K562 (cell line): Measurements from ENCODE around the gene PBX4. TPM values are rescaled to one million over a fixed set of nuclear protein-coding genes. Genes with fewer than 3 reads are reported as not detected.

Experiments
- C11orf30 ChIP-seq: fragments of 450-650 bp; IDR thresholded peaks from 2 replicates; pipeline ENCODE4 v1.6.1; 2016; ENCODE audit warnings: low read depth, mild to moderate bottlenecking
- DIDO1 ChIP-seq: fragments of 450-650 bp; IDR thresholded peaks from 2 replicates; pipeline ENCODE4 v1.6.1; 2016; ENCODE audit warnings: low read depth, missing biosample characterization, missing genetic modification characterization
- E2F3 ChIP-seq: fragments of 250-450 bp; sonication (Bioruptor Pico); IDR thresholded peaks from 2 replicates; pipeline ENCODE4 v1.4.0; 2020; ENCODE audit warnings: mild to moderate bottlenecking
- ELF4 ChIP-seq: fragments of 450-650 bp; formaldehyde crosslinking; IDR thresholded peaks from 2 replicates; pipeline ENCODE4 v1.4.0; 2022; ENCODE audit warnings: missing genetic modification characterization
- EP400 ChIP-seq: fragments of 450-650 bp; IDR thresholded peaks from 2 replicates; pipeline ENCODE4 v1.6.1; 2017; ENCODE audit warnings: antibody characterized with exemption, mild to moderate bottlenecking, moderate library complexity
- ERF ChIP-seq: fragments of 450-650 bp; formaldehyde crosslinking; IDR thresholded peaks from 2 replicates; pipeline ENCODE4 v1.4.0; 2020; ENCODE audit warnings: mild to moderate bottlenecking, mixed read lengths
- FOXK2 ChIP-seq, 2 experiments: fragments of 450-650 bp; IDR thresholded peaks in 1 of 2; conservative IDR thresholded peaks in 1 of 2; 2 replicates each; pipeline ENCODE4 v1.6.1; 2016; ENCODE audit warnings: low read depth in 2 of 2, mild to moderate bottlenecking in 1 of 2
- GABPA ChIP-seq: fragments of 200-800 bp; sonication (Bioruptor generic); conservative IDR thresholded peaks from 2 replicates; pipeline ENCODE4 v1.6.1; 2016; ENCODE audit warnings: low read depth, missing genetic modification characterization, missing compliant biosample characterization
- HBP1 ChIP-seq: fragments of 450-650 bp; formaldehyde crosslinking; IDR thresholded peaks from 2 replicates; pipeline ENCODE4 v1.4.0; 2022; ENCODE audit warnings: missing genetic modification characterization
- JUN ChIP-seq, 2 experiments: sonication (generic) in 1 of 2; formaldehyde crosslinking in 1 of 2; IDR thresholded peaks; 2 replicates each; pipeline versions ENCODE4 v1.6.1 to v1.8.0; 2012 to 2022; ENCODE audit warnings: borderline replicate concordance in 2 of 2, mild to moderate bottlenecking in 2 of 2, improper control_type of control experiment in 1 of 2, low read depth in 1 of 2, low read length in 1 of 2, missing genetic modification reagents in 1 of 2
- KDM5B ChIP-seq: fragments of 200-600 bp; sonication (generic); IDR thresholded peaks from 2 replicates; pipeline ENCODE4 v1.6.1; 2012; ENCODE audit warnings: low read depth, mild to moderate bottlenecking, moderate library complexity, low read length, control low read depth, inconsistent platforms; ENCODE audit not compliant: insufficient replicate concordance
- L3MBTL2 ChIP-seq: fragments of 450-650 bp; IDR thresholded peaks from 2 replicates; pipeline ENCODE4 v1.6.1; 2016; ENCODE audit warnings: mild to moderate bottlenecking, moderate library complexity
- LCOR ChIP-seq: sonication (generic); formaldehyde crosslinking; IDR thresholded peaks from 2 replicates; pipeline ENCODE4 v1.8.0; 2022; ENCODE audit warnings: mild to moderate bottlenecking, missing genetic modification reagents
- MTA1 ChIP-seq: fragments of 450-650 bp; IDR thresholded peaks from 2 replicates; pipeline ENCODE4 v1.6.1; 2017; ENCODE audit warnings: borderline replicate concordance
- PML ChIP-seq: IDR thresholded peaks from 2 replicates; pipeline ENCODE4 v1.6.1; 2012; ENCODE audit warnings: low read length, inconsistent platforms
- POLR2AphosphoS5 ChIP-seq: IDR thresholded peaks from 2 replicates; pipeline ENCODE4 v1.6.1; 2011; ENCODE audit warnings: mild to moderate bottlenecking, low read depth, low read length, moderate library complexity; ENCODE audit not compliant: control insufficient read depth, insufficient read depth
- SP1 ChIP-seq: sonication (generic); formaldehyde crosslinking; IDR thresholded peaks from 2 replicates; pipeline ENCODE4 v1.8.1; 2022; ENCODE audit warnings: mild to moderate bottlenecking, missing genetic modification reagents
- ZC3H4 ChIP-seq: sonication (generic); formaldehyde crosslinking; IDR thresholded peaks from 2 replicates; pipeline ENCODE4 v1.9.0; 2021; ENCODE audit warnings: missing genetic modification reagents, borderline replicate concordance
- ZNF384 ChIP-seq: IDR thresholded peaks from 2 replicates; pipeline ENCODE4 v1.6.1; 2012; ENCODE audit warnings: low read depth, low read length, improper control_type of control experiment
- ZNF41 ChIP-seq: fragments of 250-450 bp; sonication (Bioruptor Pico); conservative IDR thresholded peaks from 2 replicates; pipeline ENCODE4 v1.4.0; 2020; ENCODE audit warnings: mild to moderate bottlenecking
- ZNF431 ChIP-seq: sonication (generic); formaldehyde crosslinking; IDR thresholded peaks from 2 replicates; pipeline ENCODE4 v1.8.0; 2022; ENCODE audit warnings: mild to moderate bottlenecking, missing genetic modification reagents
- ZNF436 ChIP-seq: fragments of 250-450, 450-650 bp; sonication (Bioruptor Pico); formaldehyde crosslinking; IDR thresholded peaks from 2 replicates; pipeline ENCODE4 v1.7.0; 2020; ENCODE audit warnings: mild to moderate bottlenecking
- ZNF695 ChIP-seq: fragments of 450-650 bp; formaldehyde crosslinking; IDR thresholded peaks from 2 replicates; pipeline ENCODE4 v1.4.0; 2020; ENCODE audit warnings: mild to moderate bottlenecking, moderate library complexity
- ZNF75A ChIP-seq: fragments of 450-650 bp; formaldehyde crosslinking; IDR thresholded peaks from 2 replicates; pipeline ENCODE4 v1.4.0; 2020; ENCODE audit warnings: mild to moderate bottlenecking
- polyA plus RNA-seq, 8 experiments: library from polyadenylated mRNA; depleted of rRNA in 4 of 8; stranded (reverse) in 5 of 8; unstranded in 3 of 8; fragments of >200 nt; fragmentation: Nextera tagmentation in 2 of 8; fragmentation: Illumina TruSeq in 1 of 8; extraction: Ambion mirVana in 2 of 8; extraction: Trizol in 1 of 8; gene quantifications; 2 replicates each; pipeline versions ENCODE4 v1.2.1 to v1.2.3, GENCODE V29; 2011 to 2014; ENCODE audit warnings: inconsistent platforms in 1 of 8, missing spikeins in 1 of 8
- total RNA-seq, 7 experiments: library from RNA; depleted of rRNA in 6 of 7; stranded (reverse); fragments of >200 nt in 6 of 7; fragmentation: Illumina TruSeq in 2 of 7; extraction: Trizol in 2 of 7; gene quantifications; 2 replicates each; pipeline versions ENCODE4 v1.2.1 to v1.2.3, GENCODE V29; 2011 to 2021; ENCODE audit warnings: low replicate concordance in 1 of 7
- TF ChIP-seq, protein P1 (sequence below): fragments of 450-650 bp; IDR thresholded peaks from 2 replicates; pipeline ENCODE4 v1.7.1; 2018; ENCODE audit warnings: mild to moderate bottlenecking, low read depth; ENCODE audit not compliant: partially characterized antibody

Gene PBX4
- total and polyA plus RNA-seq, 9 of the 15 experiments (the other 6 are each of a cell fraction or from before 2014, with no cell fraction given), result 0.11 to 3.8 (median 1.6) TPM; not detected in 1

DNA sequence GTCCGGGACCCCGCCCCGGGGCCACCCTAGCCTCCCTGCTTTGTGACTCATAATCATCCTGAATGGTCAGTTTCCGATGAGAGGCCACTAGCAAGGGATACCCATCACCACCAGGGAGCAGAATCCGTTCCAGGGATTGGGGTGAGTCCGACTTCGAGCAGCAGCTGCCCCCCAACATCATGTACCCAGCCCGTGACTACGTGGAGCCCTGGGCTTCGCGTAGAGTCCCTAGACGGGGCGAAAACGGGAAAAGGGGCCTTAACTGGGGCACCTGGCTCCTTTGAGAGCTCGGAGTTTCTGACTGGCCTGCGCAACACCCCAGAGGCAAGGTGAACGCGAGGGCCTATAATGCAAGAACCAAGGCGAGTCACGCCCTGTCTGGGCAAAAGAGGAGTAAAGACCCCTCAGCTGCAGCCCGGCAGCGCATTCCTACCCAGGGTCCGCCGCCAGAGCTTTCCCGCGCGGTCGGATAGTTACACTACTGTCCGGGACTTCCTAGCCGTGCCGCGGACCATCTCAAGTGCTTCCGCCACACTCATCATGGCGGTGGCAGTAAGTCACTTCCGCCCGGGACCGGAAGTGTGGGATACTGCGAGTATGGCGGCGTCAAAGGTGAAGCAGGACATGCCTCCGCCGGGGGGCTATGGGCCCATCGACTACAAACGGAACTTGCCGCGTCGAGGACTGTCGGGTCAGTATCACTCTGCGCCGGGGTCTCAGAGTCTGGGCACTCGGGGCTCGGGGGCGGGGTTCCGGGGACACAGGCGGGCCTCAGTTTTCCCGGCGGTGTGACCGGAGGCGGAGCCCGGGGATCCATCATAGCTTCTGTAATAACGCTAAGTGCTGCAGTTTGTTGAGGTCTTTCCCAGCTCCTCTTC, 102.6 kb downstream of the PBX4 start, which contains the start of gene NDUFA13 (continued):
- TF ChIP-seq HBP1 (CRISPR knock-in tag) (no peak), ERF (no peak), LCOR (no peak), DIDO1 (tag) (peak; percentile 31; the same call in 1 of the 2 replicates), POLR2AphosphoS5 (peak; percentile 95), ZNF75A (no peak), E2F3 (CRISPR knock-in tag) (peak; percentile 75; the same call in 1 of the 2 replicates), MTA1 (no peak), ZNF41 (CRISPR knock-in tag) (no peak), C11orf30 (peak; percentile 70), KDM5B (peak; percentile 80), ZC3H4 (CRISPR knock-in tag) (0 out of 2 replicates have a peak, but pooled peaks have one; percentile 5), ZNF431 (CRISPR knock-in tag) (peak; percentile 27; the same call in 1 of the 2 replicates), SP1 (CRISPR knock-in tag) (peak; percentile 71), L3MBTL2 (peak; percentile 82), JUN (IDR thresholded peaks at IDR 0.05; ENCODE audit: borderline replicate concordance, low read depth, low read length) (peak; percentile 14; the same call in 1 of the 2 replicates), JUN (CRISPR knock-in tag; IDR thresholded peaks at IDR 0.05; ENCODE audit: borderline replicate concordance) (no peak), ZNF695 (no peak), PML (peak; percentile 70; the same call in 1 of the 2 replicates), ZNF384 (peak; percentile 43; the same call in 1 of the 2 replicates), EP400 (peak; percentile 89), ZNF436 (CRISPR knock-in tag) (no peak), FOXK2 (conservative IDR thresholded peaks at IDR 0.05 in 1 of 2, IDR thresholded peaks at IDR 0.05 in 1 of 2; ENCODE audit: low read depth in 2 of 2) (peak; percentile 16 to 22; a peak in 1 of 4 replicates), GABPA (tag) (peak; percentile 99), ELF4 (peak; percentile 91)
- TF ChIP-seq, protein P1, sequence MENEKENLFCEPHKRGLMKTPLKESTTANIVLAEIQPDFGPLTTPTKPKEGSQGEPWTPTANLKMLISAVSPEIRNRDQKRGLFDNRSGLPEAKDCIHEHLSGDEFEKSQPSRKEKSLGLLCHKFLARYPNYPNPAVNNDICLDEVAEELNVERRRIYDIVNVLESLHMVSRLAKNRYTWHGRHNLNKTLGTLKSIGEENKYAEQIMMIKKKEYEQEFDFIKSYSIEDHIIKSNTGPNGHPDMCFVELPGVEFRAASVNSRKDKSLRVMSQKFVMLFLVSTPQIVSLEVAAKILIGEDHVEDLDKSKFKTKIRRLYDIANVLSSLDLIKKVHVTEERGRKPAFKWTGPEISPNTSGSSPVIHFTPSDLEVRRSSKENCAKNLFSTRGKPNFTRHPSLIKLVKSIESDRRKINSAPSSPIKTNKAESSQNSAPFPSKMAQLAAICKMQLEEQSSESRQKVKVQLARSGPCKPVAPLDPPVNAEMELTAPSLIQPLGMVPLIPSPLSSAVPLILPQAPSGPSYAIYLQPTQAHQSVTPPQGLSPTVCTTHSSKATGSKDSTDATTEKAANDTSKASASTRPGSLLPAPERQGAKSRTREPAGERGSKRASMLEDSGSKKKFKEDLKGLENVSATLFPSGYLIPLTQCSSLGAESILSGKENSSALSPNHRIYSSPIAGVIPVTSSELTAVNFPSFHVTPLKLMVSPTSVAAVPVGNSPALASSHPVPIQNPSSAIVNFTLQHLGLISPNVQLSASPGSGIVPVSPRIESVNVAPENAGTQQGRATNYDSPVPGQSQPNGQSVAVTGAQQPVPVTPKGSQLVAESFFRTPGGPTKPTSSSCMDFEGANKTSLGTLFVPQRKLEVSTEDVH, result peak; percentile 98
